NB4 (cell line): ENCODE data around the gene NGEF.
A peak's percentile ranks its signal among the peaks of the same experiment; 100 is the strongest.

ENCODE experiments used
- DNase-seq: peaks from one replicate; pipeline ENCODE4 v3.0.0; 2010; ENCODE audit warnings: low read depth
- H3K4me3 ChIP-seq: one replicate; pipeline ENCODE4 v1.5.1; 2011; ENCODE audit warnings: mild to moderate bottlenecking, low read depth, low read length, moderate library complexity
- MYC ChIP-seq: IDR thresholded peaks from 2 replicates; pipeline ENCODE4 v1.6.1; 2011; ENCODE audit warnings: low read depth, low read length
- POLR2A ChIP-seq: IDR thresholded peaks from 2 replicates; pipeline ENCODE4 v1.6.1; 2011; ENCODE audit warnings: mild to moderate bottlenecking; ENCODE audit not compliant: insufficient read length; ENCODE audit errors: extremely low read depth
- TF ChIP-seq, protein P1 (sequence below): IDR thresholded peaks from 2 replicates; pipeline ENCODE4 v1.6.1; 2011; ENCODE audit warnings: low read depth, low read length
- TF ChIP-seq, protein P2 (sequence below): IDR thresholded peaks from one replicate; pipeline ENCODE4 v1.5.1; 2012; ENCODE audit warnings: low read depth, low read length

NGEF gene

DNA sequence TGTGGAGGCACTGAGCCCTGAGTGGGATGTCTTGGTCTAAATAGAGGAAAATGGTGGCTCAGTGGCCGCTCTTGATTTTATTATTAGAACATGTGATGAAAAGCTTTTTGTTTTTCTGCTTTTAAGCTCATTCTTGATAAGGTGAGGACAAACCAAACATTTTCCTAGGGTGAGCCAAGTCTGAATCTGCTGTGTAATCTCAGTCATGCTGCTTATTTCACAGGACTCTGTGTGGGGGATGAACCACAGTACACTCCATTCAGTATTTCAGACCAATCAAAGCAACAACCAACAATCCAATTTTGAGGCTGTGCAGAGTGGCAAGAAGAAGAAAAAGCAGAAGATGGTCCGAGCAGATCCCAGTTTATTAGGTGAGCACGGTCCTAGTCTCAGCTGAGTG lies 163.0 kb downstream of the NGEF start:
- TF ChIP-seq, protein P1, sequence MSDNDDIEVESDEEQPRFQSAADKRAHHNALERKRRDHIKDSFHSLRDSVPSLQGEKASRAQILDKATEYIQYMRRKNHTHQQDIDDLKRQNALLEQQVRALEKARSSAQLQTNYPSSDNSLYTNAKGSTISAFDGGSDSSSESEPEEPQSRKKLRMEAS, result no peak
- no peak for TF ChIP-seq MYC
- no peak for TF ChIP-seq POLR2A
- TF ChIP-seq, protein P2, sequence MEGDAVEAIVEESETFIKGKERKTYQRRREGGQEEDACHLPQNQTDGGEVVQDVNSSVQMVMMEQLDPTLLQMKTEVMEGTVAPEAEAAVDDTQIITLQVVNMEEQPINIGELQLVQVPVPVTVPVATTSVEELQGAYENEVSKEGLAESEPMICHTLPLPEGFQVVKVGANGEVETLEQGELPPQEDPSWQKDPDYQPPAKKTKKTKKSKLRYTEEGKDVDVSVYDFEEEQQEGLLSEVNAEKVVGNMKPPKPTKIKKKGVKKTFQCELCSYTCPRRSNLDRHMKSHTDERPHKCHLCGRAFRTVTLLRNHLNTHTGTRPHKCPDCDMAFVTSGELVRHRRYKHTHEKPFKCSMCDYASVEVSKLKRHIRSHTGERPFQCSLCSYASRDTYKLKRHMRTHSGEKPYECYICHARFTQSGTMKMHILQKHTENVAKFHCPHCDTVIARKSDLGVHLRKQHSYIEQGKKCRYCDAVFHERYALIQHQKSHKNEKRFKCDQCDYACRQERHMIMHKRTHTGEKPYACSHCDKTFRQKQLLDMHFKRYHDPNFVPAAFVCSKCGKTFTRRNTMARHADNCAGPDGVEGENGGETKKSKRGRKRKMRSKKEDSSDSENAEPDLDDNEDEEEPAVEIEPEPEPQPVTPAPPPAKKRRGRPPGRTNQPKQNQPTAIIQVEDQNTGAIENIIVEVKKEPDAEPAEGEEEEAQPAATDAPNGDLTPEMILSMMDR, result no peak
- DNase-seq, result no peak
- H3K4me3 ChIP-seq, result no peak overlapping the region

DNA sequence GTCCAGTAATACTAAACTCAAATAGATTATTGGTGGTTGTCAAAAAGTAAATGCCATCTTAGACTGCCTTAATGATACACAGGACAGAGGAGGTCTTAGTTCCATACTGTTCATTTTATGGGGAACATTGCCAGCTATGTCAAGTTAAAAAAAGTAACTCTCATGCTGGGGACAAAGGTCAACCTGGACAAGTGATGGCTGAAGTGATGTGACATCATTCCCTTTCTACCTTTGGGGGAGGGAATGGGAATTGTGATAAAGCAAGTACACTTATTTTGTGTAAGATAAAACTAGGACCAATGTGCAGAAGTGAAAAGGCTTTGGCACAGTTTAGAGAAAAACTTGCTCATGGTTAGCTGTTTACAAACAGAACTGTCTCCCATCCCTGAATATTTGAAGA lies 167.0 kb downstream of the NGEF start:
- no peak overlapping the region for H3K4me3 ChIP-seq
- no peak for TF ChIP-seq MYC
- TF ChIP-seq, protein P1, result no peak
- TF ChIP-seq POLR2A, result no peak
- TF ChIP-seq, protein P2, result no peak
- DNase-seq, result no peak

DNA sequence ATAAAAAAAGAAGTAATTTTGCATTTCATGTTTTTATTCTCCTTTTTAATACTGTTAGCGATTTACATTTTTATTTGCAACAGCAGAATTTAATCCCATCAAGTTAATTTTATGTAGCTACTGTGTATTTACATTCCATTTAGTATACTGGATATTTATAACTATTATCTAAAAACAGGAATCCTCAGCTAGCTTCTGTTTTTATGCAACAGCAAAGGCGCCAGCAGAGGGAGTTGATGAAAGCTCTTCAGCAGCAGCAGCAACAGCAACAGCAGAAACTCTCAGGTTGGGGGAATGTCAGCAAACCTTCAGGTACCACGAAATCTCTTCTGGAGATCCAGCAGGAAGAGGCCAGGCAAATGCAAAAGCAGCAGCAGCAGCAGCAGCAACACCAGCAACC lies 169.2 kb downstream of the NGEF start:
- DNase-seq, result peak; percentile 24
- H3K4me3 ChIP-seq, result no peak overlapping the region
- TF ChIP-seq MYC (no peak), POLR2A (no peak)
- TF ChIP-seq, protein P1, result no peak
- TF ChIP-seq, protein P2, result no peak

DNA sequence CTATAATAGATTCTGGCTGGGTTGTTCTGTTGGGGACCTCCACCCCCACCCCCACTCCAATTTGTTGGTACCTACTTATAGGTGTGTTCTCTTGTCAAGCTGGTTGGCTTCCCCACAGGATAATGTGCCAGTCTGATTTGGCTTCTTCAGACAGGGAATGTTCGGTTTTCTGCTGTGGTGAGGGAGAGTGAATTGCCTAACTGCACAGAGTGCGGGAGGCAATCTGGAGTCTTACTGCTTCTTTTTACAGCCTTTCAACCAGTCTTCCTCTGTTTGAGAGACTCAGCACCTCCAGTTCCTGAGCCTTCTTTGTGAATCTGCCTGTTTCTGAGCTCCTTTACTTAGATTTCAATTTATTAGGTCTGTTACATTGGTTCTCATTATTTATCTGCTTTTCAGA lies 170.4 kb downstream of the NGEF start:
- no peak overlapping the region for H3K4me3 ChIP-seq
- TF ChIP-seq, protein P2, result no peak
- TF ChIP-seq, protein P1, result no peak
- TF ChIP-seq POLR2A, result no peak
- TF ChIP-seq MYC, result no peak
- DNase-seq, result peak; percentile 68

DNA sequence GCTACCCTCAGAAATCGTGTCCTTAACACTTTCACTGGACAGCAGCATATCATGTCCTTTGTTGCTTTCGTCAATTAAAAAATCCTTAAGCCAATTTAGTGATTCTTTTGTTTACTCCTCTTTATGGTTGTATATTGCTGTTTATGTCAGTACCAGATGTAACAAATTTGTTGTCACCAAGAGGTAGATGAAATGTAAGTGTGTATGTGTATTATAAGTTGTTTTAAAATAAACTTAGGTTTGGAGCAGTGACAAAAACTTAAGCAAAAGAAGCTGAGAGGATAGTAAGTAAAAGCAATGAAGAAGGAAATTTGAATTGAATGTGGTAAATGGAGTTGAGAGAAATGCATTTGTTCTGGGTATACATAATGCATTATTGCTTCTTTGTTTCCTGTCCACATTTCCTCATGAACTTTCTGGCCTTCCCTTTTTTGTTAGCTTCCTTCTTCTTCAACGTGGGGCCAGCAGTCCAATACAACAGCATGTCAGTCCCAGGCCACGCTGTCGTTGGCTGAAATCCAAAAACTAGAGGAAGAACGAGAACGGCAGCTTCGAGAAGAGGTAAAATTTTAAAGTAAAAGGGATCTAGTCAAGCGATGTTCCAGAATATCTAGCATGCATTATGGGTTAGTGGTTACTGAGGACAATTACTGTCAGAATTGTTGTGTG lies 173.5 kb downstream of the NGEF start:
- peak overlapping the region; percentile 30 for H3K4me3 ChIP-seq
- no peak for TF ChIP-seq POLR2A
- no peak for TF ChIP-seq MYC
- TF ChIP-seq, protein P1, result peak; percentile 79
- peak; percentile 85 for DNase-seq

DNA sequence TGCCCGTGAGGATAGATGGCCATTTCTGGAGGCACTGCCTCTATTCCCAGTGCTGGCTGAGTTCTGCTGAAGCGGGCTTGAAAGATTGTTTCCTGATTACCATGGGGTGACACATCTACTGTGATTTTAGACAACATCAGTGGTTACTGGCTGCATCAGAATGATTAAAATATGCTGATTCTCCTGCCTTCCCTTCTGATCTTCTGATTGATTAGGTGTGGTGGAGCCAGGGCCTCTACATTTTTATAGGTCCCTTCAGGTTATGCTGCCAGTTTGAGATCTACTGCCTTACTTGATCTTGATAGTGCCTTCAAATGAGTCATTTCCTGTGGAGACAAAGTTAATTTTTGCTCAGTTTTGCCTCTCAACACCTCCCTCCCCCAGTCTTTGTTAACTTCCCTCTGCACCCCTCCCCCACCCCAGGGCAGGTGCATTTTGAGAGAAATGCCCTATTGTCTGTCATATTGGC lies 174.6 kb downstream of the NGEF start:
- TF ChIP-seq MYC, result no peak; the same call in 1 of the 2 replicates
- TF ChIP-seq POLR2A, result no peak
- TF ChIP-seq, protein P1, result no peak
- TF ChIP-seq, protein P2, result no peak
- peak; percentile 90 for DNase-seq
- no peak overlapping the region for H3K4me3 ChIP-seq
